ENCODE results near the gene BPIFA2. TPM values are rescaled to one million over a fixed set of nuclear protein-coding genes. Genes with fewer than 3 reads are reported as not detected.

Gene BPIFA2
- total RNA-seq, 3 donors from 2014 or later (not counting 1 experiment from before 2014, with no cell fraction given), result not detected

DNA sequence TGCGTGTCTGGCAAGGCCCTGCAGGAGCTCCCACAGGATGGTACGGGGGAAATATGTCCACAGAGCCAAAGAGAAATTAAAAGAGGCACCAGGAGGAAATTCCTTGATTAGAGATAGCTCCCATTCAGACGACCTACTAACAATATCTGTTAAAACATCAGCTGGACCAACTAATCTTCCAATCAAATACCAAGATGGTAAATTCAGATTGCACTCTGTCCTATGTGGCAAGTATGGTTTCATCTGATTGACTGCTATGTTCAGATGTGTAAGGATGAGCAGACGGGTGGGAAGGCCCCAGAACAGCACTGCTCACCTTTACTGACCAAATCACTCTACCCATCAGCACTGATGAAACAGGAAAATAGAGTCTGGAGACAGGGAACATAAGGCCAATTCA, 19.5 kb downstream of the BPIFA2 start:
- Mint-ChIP-seq H3K27ac (no peak overlapping the region), H3K27me3 (ENCODE audit: low read depth in 2 of 2) (peaks cover 3 to 17% of the 10 kb centered on the region in 2 donors), H3K4me1 (no peaks in the 10 kb centered on the region), H3K4me3 (no peak overlapping the region), H3K9me3 (no peaks in the 10 kb centered on the region), H3K36me3 (no peaks in the 10 kb centered on the region)
- intact Hi-C loops (cut with micrococcal nuclease), result no loop called here
- no peaks in the 10 kb centered on the region for H3K27me3 ChIP-seq (ENCODE audit: control insufficient read depth, insufficient read depth, low read length)
- no peak overlapping the region for H3K4me3 ChIP-seq (ENCODE audit: low read length)
- H3K27ac ChIP-seq (ENCODE audit: low read length), result no peak overlapping the region
- H3K9me3 ChIP-seq (ENCODE audit: control insufficient read depth, insufficient read depth, low read length), result no peaks in the 10 kb centered on the region
- no peak for DNase-seq
- no peaks in the 10 kb centered on the region for H3K36me3 ChIP-seq (ENCODE audit: control insufficient read depth, insufficient read depth, low read length)
- no peak for ATAC-seq
- WGBS (ENCODE audit: insufficient coverage), result 77% methylated on average over 3 of the region's 4 CpGs
- no peaks in the 10 kb centered on the region for H3K4me1 ChIP-seq (ENCODE audit: control insufficient read depth, insufficient read depth, low read length)
- TF ChIP-seq, protein P1, sequence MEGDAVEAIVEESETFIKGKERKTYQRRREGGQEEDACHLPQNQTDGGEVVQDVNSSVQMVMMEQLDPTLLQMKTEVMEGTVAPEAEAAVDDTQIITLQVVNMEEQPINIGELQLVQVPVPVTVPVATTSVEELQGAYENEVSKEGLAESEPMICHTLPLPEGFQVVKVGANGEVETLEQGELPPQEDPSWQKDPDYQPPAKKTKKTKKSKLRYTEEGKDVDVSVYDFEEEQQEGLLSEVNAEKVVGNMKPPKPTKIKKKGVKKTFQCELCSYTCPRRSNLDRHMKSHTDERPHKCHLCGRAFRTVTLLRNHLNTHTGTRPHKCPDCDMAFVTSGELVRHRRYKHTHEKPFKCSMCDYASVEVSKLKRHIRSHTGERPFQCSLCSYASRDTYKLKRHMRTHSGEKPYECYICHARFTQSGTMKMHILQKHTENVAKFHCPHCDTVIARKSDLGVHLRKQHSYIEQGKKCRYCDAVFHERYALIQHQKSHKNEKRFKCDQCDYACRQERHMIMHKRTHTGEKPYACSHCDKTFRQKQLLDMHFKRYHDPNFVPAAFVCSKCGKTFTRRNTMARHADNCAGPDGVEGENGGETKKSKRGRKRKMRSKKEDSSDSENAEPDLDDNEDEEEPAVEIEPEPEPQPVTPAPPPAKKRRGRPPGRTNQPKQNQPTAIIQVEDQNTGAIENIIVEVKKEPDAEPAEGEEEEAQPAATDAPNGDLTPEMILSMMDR (IDR thresholded peaks at IDR 0.05), result no peak

GRCh38 chr20:33188421-33188820, 20.5 kb downstream of the BPIFA2 start:
- Histone ChIP-seq H3K36me3 (ENCODE audit: control insufficient read depth, insufficient read depth, low read length) (no peaks in the 10 kb centered on the region), H3K9me3 (ENCODE audit: control insufficient read depth, insufficient read depth, low read length) (no peaks in the 10 kb centered on the region), H3K4me3 (ENCODE audit: low read length) (no peak overlapping the region), H3K27me3 (ENCODE audit: control insufficient read depth, insufficient read depth, low read length) (no peaks in the 10 kb centered on the region), H3K27ac (ENCODE audit: low read length) (no peak overlapping the region), H3K4me1 (ENCODE audit: control insufficient read depth, insufficient read depth, low read length) (no peaks in the 10 kb centered on the region)
- no peaks in the 10 kb centered on the region for H3K4me1 Mint-ChIP-seq
- H3K9me3 Mint-ChIP-seq, result no peaks in the 10 kb centered on the region
- H3K27ac Mint-ChIP-seq, result no peak overlapping the region
- no peaks in the 10 kb centered on the region for H3K36me3 Mint-ChIP-seq
- no peak overlapping the region for H3K4me3 Mint-ChIP-seq
- peaks cover 3 to 17% of the 10 kb centered on the region in 2 donors for H3K27me3 Mint-ChIP-seq (ENCODE audit: low read depth in 2 of 2)
- TF ChIP-seq, protein P1 (IDR thresholded peaks at IDR 0.05), result no peak
- 86% methylated on average over 9 of the region's 9 CpGs for WGBS (ENCODE audit: insufficient coverage)
- DNase-seq (no peak), ATAC-seq (no peak)
- intact Hi-C loops (cut with micrococcal nuclease), result no loop called here

DNA sequence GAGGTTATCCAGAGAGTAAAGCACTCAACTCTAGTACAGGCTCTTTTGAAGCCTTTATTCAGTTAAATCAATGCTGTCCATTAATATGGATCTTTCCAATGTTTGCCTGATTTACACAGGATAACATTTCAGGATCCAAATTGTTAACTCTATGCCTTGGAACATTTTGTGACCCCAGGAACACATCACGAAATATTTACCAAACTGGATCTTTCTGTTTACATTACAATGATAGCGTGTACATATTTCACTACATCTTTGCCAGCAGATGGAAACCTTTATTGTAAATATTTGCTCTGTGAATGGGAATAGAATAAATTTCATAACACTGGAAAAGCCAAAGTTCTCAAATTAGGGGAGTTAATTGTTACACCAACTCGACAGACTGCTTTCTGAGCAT, 23.5 kb downstream of the BPIFA2 start:
- no peak overlapping the region for H3K27ac Mint-ChIP-seq
- no peaks in the 10 kb centered on the region for H3K9me3 ChIP-seq (ENCODE audit: control insufficient read depth, insufficient read depth, low read length)
- no peak for ATAC-seq
- H3K4me3 ChIP-seq (ENCODE audit: low read length), result no peak overlapping the region
- no peaks in the 10 kb centered on the region for H3K4me1 Mint-ChIP-seq
- intact Hi-C loops (cut with micrococcal nuclease), result no loop called here
- TF ChIP-seq, protein P1 (IDR thresholded peaks at IDR 0.05), result no peak
- H3K27me3 Mint-ChIP-seq (ENCODE audit: low read depth in 2 of 2), result peaks cover 3 to 28% of the 10 kb centered on the region in 2 donors
- no peak for DNase-seq
- H3K9me3 Mint-ChIP-seq, result no peaks in the 10 kb centered on the region
- no peaks in the 10 kb centered on the region for H3K36me3 Mint-ChIP-seq
- H3K27me3 ChIP-seq (ENCODE audit: control insufficient read depth, insufficient read depth, low read length), result no peaks in the 10 kb centered on the region
- no peak overlapping the region for H3K4me3 Mint-ChIP-seq
- no peaks in the 10 kb centered on the region for H3K4me1 ChIP-seq (ENCODE audit: control insufficient read depth, insufficient read depth, low read length)
- H3K36me3 ChIP-seq (ENCODE audit: control insufficient read depth, insufficient read depth, low read length), result no peaks in the 10 kb centered on the region
- no peak overlapping the region for H3K27ac ChIP-seq (ENCODE audit: low read length)
- WGBS (ENCODE audit: insufficient coverage), result 48% methylated on average over 2 of the region's 3 CpGs

DNA sequence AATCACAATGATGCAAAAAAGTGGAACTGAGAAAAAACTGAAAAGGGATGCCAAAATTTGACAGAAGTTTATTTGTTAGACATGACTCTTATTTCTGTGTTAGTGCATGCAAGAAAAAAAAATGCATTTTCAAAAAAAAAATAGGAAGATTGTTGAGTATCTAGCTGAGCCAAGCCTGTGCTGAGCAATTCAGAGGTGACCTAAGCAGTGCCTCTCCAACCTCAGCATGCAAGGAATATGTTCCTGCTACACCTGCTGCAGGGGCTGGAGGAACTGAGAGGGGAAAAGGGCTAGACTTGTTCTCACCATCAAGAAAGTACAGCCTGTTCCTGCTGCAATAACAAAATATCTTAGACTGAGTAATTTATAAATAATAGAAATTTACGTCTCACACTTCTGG, 24.0 kb downstream of the BPIFA2 start:
- no peak overlapping the region for H3K27ac ChIP-seq (ENCODE audit: low read length)
- DNase-seq (no peak), ATAC-seq (no peak)
- no peak overlapping the region for H3K4me3 Mint-ChIP-seq
- no peak overlapping the region for H3K27ac Mint-ChIP-seq
- H3K36me3 Mint-ChIP-seq, result no peaks in the 10 kb centered on the region
- H3K4me1 Mint-ChIP-seq, result no peaks in the 10 kb centered on the region
- no peaks in the 10 kb centered on the region for H3K36me3 ChIP-seq (ENCODE audit: control insufficient read depth, insufficient read depth, low read length)
- no peaks in the 10 kb centered on the region for H3K27me3 ChIP-seq (ENCODE audit: control insufficient read depth, insufficient read depth, low read length)
- TF ChIP-seq, protein P1 (IDR thresholded peaks at IDR 0.05), result no peak
- 100% methylated on average over 1 of the region's 1 CpG for WGBS (ENCODE audit: insufficient coverage)
- H3K4me1 ChIP-seq (ENCODE audit: control insufficient read depth, insufficient read depth, low read length), result no peaks in the 10 kb centered on the region
- H3K9me3 ChIP-seq (ENCODE audit: control insufficient read depth, insufficient read depth, low read length), result no peaks in the 10 kb centered on the region
- no peak overlapping the region for H3K4me3 ChIP-seq (ENCODE audit: low read length)
- intact Hi-C loops (cut with micrococcal nuclease), result no loop called here
- peaks cover 3 to 28% of the 10 kb centered on the region in 2 donors for H3K27me3 Mint-ChIP-seq (ENCODE audit: low read depth in 2 of 2)
- no peaks in the 10 kb centered on the region for H3K9me3 Mint-ChIP-seq
